ENCODE measurements around the gene LDHD. TPM values are rescaled to one million over a fixed set of nuclear protein-coding genes. Genes with fewer than 3 reads are reported as not detected.

The LDHD gene
- 0.64 and 0.86 TPM in 2 replicates for total RNA-seq

GRCh38 chr16:75116081-75116910 is at the start of gene LDHD:
TSS of gene LDHD (minus strand) at chr16:75116780. CDS start at chr16:75116720, 60 bp downstream.
- TF ChIP-seq CTCF (IDR thresholded peaks at IDR 0.05; ENCODE audit: insufficient read depth, low read depth, low read length), result no peak
- DNase-seq (ENCODE audit: low read depth), result peak; percentile 66
- H3K4me3 ChIP-seq (ENCODE audit: low read depth, low read length), result peak within 1 kb of the TSS; percentile 61

- no peak for TF ChIP-seq CTCF (IDR thresholded peaks at IDR 0.05; ENCODE audit: insufficient read depth, low read depth, low read length)
- DNase-seq (ENCODE audit: low read depth), result no peak
- no peak overlapping the region for H3K4me3 ChIP-seq (ENCODE audit: low read depth, low read length)
Measured at GRCh38 chr16:75160386-75160785, 43.8 kb upstream of the LDHD start.

GRCh38 chr16:75152635-75153034 is 36.1 kb upstream of the LDHD start:
- DNase-seq (ENCODE audit: low read depth), result no peak
- H3K4me3 ChIP-seq (ENCODE audit: low read depth, low read length), result no peak overlapping the region
- TF ChIP-seq CTCF (IDR thresholded peaks at IDR 0.05; ENCODE audit: insufficient read depth, low read depth, low read length), result no peak

- TF ChIP-seq CTCF (IDR thresholded peaks at IDR 0.05; ENCODE audit: insufficient read depth, low read depth, low read length), result no peak
- no peak overlapping the region for H3K4me3 ChIP-seq (ENCODE audit: low read depth, low read length)
- no peak for DNase-seq (ENCODE audit: low read depth)
Measured at GRCh38 chr16:75151798-75152197, 35.2 kb upstream of the LDHD start.

- DNase-seq (ENCODE audit: low read depth), result peak; percentile 92
- no peak for TF ChIP-seq CTCF (IDR thresholded peaks at IDR 0.05; ENCODE audit: insufficient read depth, low read depth, low read length)
- H3K4me3 ChIP-seq (ENCODE audit: low read depth, low read length), result peak within 1 kb of the TSS; percentile 99
Measured at GRCh38 chr16:75148311-75149195, 32.0 kb upstream of the LDHD start, which contains the start of gene ZFP1. TSS of gene ZFP1 (plus strand) at chr16:75148524. CDS start at chr16:75152952, 4,428 bp downstream.

- no peak for TF ChIP-seq CTCF (IDR thresholded peaks at IDR 0.05; ENCODE audit: insufficient read depth, low read depth, low read length)
- peak overlapping the region; percentile 99 for H3K4me3 ChIP-seq (ENCODE audit: low read depth, low read length)
Measured at GRCh38 chr16:75147968-75148310, 31.4 kb upstream of the LDHD start.

More at GRCh38 chr16:75147968-75148310, 31.4 kb upstream of the LDHD start:
- DNase-seq (ENCODE audit: low read depth), result no peak
